Transverse colon (tissue), 4 donors: ENCODE data around the gene LZIC.

Source experiments
- POLR2AphosphoS5 ChIP-seq, 3 donors: sonication (generic); formaldehyde crosslinking; IDR thresholded peaks; one replicate each; pipeline ENCODE4 v1.6.1; 2016; ENCODE audit warnings: antibody characterized with exemption in 3 of 3
- TF ChIP-seq, protein P1 (sequence below), 5 experiments: fragments of 200-600 bp in 3 of 5; fragments of 450-650 bp in 2 of 5; sonication (generic) in 3 of 5; IDR thresholded peaks; 1 replicate in 2 of 5; 2 replicates in 3 of 5; pipeline ENCODE4 v1.5.1; 2016 to 2017; ENCODE audit warnings: antibody characterized with exemption in 5 of 5, inconsistent platforms in 3 of 5, mild to moderate bottlenecking in 2 of 5, moderate library complexity in 1 of 5

DNA sequence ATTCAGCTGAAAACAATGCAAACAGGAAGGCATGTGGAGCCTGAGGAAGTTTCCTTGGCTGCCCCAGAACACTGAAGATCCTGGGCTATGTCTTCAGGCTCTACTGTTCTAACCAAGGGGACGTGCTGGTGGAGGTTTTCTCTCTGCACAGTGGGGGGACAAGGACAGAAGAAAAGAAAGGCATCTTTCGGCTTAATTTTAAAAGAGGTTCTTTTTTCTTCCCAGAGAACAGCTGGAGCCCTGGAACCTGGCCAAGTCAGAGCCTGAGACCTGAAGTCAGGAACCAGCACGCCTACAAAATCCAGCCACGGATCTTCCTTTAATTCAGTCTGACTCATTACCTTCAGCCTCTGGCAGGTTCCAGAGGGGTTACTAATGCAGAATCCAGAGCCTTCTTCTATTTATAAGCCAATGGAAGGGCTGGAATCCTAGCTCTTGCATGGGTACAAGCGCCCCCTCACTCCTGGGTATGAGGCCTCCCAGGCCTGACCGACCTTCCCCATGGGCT, 52.9 kb downstream of the LZIC start:
- TF ChIP-seq, protein P1, sequence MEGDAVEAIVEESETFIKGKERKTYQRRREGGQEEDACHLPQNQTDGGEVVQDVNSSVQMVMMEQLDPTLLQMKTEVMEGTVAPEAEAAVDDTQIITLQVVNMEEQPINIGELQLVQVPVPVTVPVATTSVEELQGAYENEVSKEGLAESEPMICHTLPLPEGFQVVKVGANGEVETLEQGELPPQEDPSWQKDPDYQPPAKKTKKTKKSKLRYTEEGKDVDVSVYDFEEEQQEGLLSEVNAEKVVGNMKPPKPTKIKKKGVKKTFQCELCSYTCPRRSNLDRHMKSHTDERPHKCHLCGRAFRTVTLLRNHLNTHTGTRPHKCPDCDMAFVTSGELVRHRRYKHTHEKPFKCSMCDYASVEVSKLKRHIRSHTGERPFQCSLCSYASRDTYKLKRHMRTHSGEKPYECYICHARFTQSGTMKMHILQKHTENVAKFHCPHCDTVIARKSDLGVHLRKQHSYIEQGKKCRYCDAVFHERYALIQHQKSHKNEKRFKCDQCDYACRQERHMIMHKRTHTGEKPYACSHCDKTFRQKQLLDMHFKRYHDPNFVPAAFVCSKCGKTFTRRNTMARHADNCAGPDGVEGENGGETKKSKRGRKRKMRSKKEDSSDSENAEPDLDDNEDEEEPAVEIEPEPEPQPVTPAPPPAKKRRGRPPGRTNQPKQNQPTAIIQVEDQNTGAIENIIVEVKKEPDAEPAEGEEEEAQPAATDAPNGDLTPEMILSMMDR (IDR thresholded peaks at IDR 0.05), result no peak
- no peak for TF ChIP-seq POLR2AphosphoS5 (IDR thresholded peaks at IDR 0.05)
